Measurements from ENCODE around the gene GMNC. TPM values are rescaled to one million over a fixed set of nuclear protein-coding genes. Genes with fewer than 3 reads are reported as not detected.

GMNC gene
- total RNA-seq, 2 experiments from 2014 or later, result not detected

GRCh38 chr3:190853464-190853863 is 9.0 kb downstream of the GMNC start:
- Histone ChIP-seq H2AFZ (ENCODE audit: low read length) (no peak overlapping the region), H3K79me2 (ENCODE audit: insufficient read depth, low read depth, low read length) (no peaks in the 10 kb centered on the region), H3K4me3 (ENCODE audit: low read depth, low read length, poor library complexity, severe bottlenecking) (no peak overlapping the region), H3K36me3 (ENCODE audit: insufficient read depth, low read length) (no peaks in the 10 kb centered on the region), H3K9me2 (ENCODE audit: insufficient read depth, low read length) (no peaks in the 10 kb centered on the region), H3K4me1 (ENCODE audit: insufficient read depth, low read length, poor library complexity, severe bottlenecking) (no peaks in the 10 kb centered on the region), H3K27ac (ENCODE audit: low read depth, low read length, poor library complexity, severe bottlenecking) (no peak overlapping the region), H3K4me2 (ENCODE audit: low read length) (no peak overlapping the region), H4K20me1 (ENCODE audit: insufficient read depth, low read length) (no peaks in the 10 kb centered on the region), H3K9me3 (ENCODE audit: low read length) (no peaks in the 10 kb centered on the region)
- POLR2A ChIA-PET, result no interaction called here
- DNase-seq (ENCODE audit: low spot score), result no peak
- TF ChIP-seq CTCF (conservative IDR thresholded peaks at IDR 0.05; ENCODE audit: low read length) (no peak), EZH2phosphoT487 (IDR thresholded peaks at IDR 0.05; ENCODE audit: borderline replicate concordance, low read depth, low read length) (no peak)
- BruUV-seq (replicated peaks), result no TSS peak
- intact Hi-C loops (cut with micrococcal nuclease; ENCODE audit: unreplicated experiment), result no loop called here
- CTCF ChIA-PET (ENCODE audit: unreplicated experiment), result no interaction called here

GRCh38 chr3:190849607-190850006 is 12.9 kb downstream of the GMNC start:
- Histone ChIP-seq H4K20me1 (ENCODE audit: insufficient read depth, low read length) (no peaks in the 10 kb centered on the region), H3K27ac (ENCODE audit: low read depth, low read length, poor library complexity, severe bottlenecking) (no peak overlapping the region), H2AFZ (ENCODE audit: low read length) (no peak overlapping the region), H3K4me2 (ENCODE audit: low read length) (no peak overlapping the region), H3K4me3 (ENCODE audit: low read depth, low read length, poor library complexity, severe bottlenecking) (no peak overlapping the region), H3K9me3 (ENCODE audit: low read length) (no peaks in the 10 kb centered on the region), H3K36me3 (ENCODE audit: insufficient read depth, low read length) (no peaks in the 10 kb centered on the region), H3K79me2 (ENCODE audit: insufficient read depth, low read depth, low read length) (no peaks in the 10 kb centered on the region), H3K4me1 (ENCODE audit: insufficient read depth, low read length, poor library complexity, severe bottlenecking) (no peaks in the 10 kb centered on the region), H3K9me2 (ENCODE audit: insufficient read depth, low read length) (no peaks in the 10 kb centered on the region)
- CTCF ChIA-PET (ENCODE audit: unreplicated experiment), result no interaction called here
- no peak for DNase-seq (ENCODE audit: low spot score)
- intact Hi-C loops (cut with micrococcal nuclease; ENCODE audit: unreplicated experiment), result loop anchor here (1.0 kb wide), 1 partner anchor 22 kb away; no protein-coding TSS in a partner anchor
- no TSS peak for BruUV-seq (replicated peaks)
- POLR2A ChIA-PET, result no interaction called here
- TF ChIP-seq CTCF (conservative IDR thresholded peaks at IDR 0.05; ENCODE audit: low read length), result no peak
- TF ChIP-seq EZH2phosphoT487 (IDR thresholded peaks at IDR 0.05; ENCODE audit: borderline replicate concordance, low read depth, low read length), result no peak

- Histone ChIP-seq H3K9me3 (ENCODE audit: low read length) (no peaks in the 10 kb centered on the region), H3K9me2 (ENCODE audit: insufficient read depth, low read length) (no peaks in the 10 kb centered on the region), H4K20me1 (ENCODE audit: insufficient read depth, low read length) (no peaks in the 10 kb centered on the region), H2AFZ (ENCODE audit: low read length) (no peak overlapping the region), H3K4me2 (ENCODE audit: low read length) (no peak overlapping the region), H3K79me2 (ENCODE audit: insufficient read depth, low read depth, low read length) (no peaks in the 10 kb centered on the region), H3K4me3 (ENCODE audit: low read depth, low read length, poor library complexity, severe bottlenecking) (no peak overlapping the region), H3K36me3 (ENCODE audit: insufficient read depth, low read length) (no peaks in the 10 kb centered on the region), H3K27ac (ENCODE audit: low read depth, low read length, poor library complexity, severe bottlenecking) (no peak overlapping the region), H3K4me1 (ENCODE audit: insufficient read depth, low read length, poor library complexity, severe bottlenecking) (no peaks in the 10 kb centered on the region)
- no peak for DNase-seq (ENCODE audit: low spot score)
- CTCF ChIA-PET (ENCODE audit: unreplicated experiment), result no interaction called here
- POLR2A ChIA-PET, result interaction anchor here (1.2 kb wide), 1 partner anchor 10 kb away, joined by 5 read pairs; no protein-coding TSS in a partner anchor
- intact Hi-C loops (cut with micrococcal nuclease; ENCODE audit: unreplicated experiment), result no loop called here
- BruUV-seq (replicated peaks), result no TSS peak
- TF ChIP-seq EZH2phosphoT487 (IDR thresholded peaks at IDR 0.05; ENCODE audit: borderline replicate concordance, low read depth, low read length) (no peak), CTCF (conservative IDR thresholded peaks at IDR 0.05; ENCODE audit: low read length) (no peak)
Observed at GRCh38 chr3:190848870-190849269, 13.6 kb downstream of the GMNC start.
